H54 (cell line): ENCODE results near the gene GRAP.

Experiments used
- DNase-seq: peaks from one replicate; pipeline ENCODE4 v3.0.0; 2011; ENCODE audit warnings: low spot score, mixed read lengths; ENCODE audit not compliant: insufficient read length
- FAIRE-seq: peaks from 3 replicates; lab custom pipeline; 2011; peaks lifted over from hg19 to GRCh38; lab: Jason Lieb, UNC
- POLR2A ChIP-seq: IDR thresholded peaks from 2 replicates; pipeline ENCODE4 v1.6.1; 2011; ENCODE audit warnings: low read depth, mild to moderate bottlenecking, low read length

Gene GRAP

GRCh38 chr17:19004421-19005136 is 42.2 kb downstream of the GRAP start, which contains the start of gene FAM83G:
FAM83G (minus strand) TSS chr17:19004764; CDS start chr17:19004041, 723 bp downstream.
- DNase-seq: peak; percentile 91
- FAIRE-seq: no peak

GRCh38 chr17:19003543-19004420 is 43.0 kb downstream of the GRAP start:
- TF ChIP-seq POLR2A: no peak
- no peak for FAIRE-seq
- DNase-seq: peak; percentile 65

More at GRCh38 chr17:19004421-19005136, 42.2 kb downstream of the GRAP start, which contains the start of gene FAM83G:
- TF ChIP-seq POLR2A: no peak

- FAIRE-seq (no peak), DNase-seq (peak; percentile 81)
- TF ChIP-seq POLR2A: no peak
Measured at GRCh38 chr17:19002805-19003542, 43.8 kb downstream of the GRAP start.

GRCh38 chr17:19001907-19002590 is 44.7 kb downstream of the GRAP start:
- no peak for TF ChIP-seq POLR2A
- DNase-seq (no peak), FAIRE-seq (no peak)

GRCh38 chr17:19000531-19001325 is 46.0 kb downstream of the GRAP start:
- no peak for TF ChIP-seq POLR2A
- DNase-seq: peak; percentile 56
- no peak for FAIRE-seq

GRCh38 chr17:18999911-19000310 is 46.8 kb downstream of the GRAP start:
- no peak for FAIRE-seq
- no peak for TF ChIP-seq POLR2A

GRCh38 chr17:18999394-18999793 is 47.4 kb downstream of the GRAP start:
- FAIRE-seq (no peak), DNase-seq (no peak)
- no peak for TF ChIP-seq POLR2A

More at GRCh38 chr17:18999911-19000310, 46.8 kb downstream of the GRAP start:
- no peak for DNase-seq

- FAIRE-seq: no peak
- no peak for TF ChIP-seq POLR2A
- DNase-seq: no peak
Measured at GRCh38 chr17:18997650-18998196, 49.0 kb downstream of the GRAP start.

GRCh38 chr17:18996458-18996857 is 50.3 kb downstream of the GRAP start:
- no peak for FAIRE-seq

GRCh38 chr17:18995220-18995619 is 51.5 kb downstream of the GRAP start:
- DNase-seq (no peak), FAIRE-seq (no peak)
- TF ChIP-seq POLR2A: no peak

More at GRCh38 chr17:18996458-18996857, 50.3 kb downstream of the GRAP start:
- DNase-seq: no peak
- no peak for TF ChIP-seq POLR2A

- no peak for FAIRE-seq
- no peak for DNase-seq
- TF ChIP-seq POLR2A: no peak
Measured at GRCh38 chr17:18994631-18995030, 52.1 kb downstream of the GRAP start.
